Loucy (cell line): ENCODE measurements around the gene RBP3.

Source experiments
- H2AFZ ChIP-seq: fragments of 200-600 bp; sonication (generic); 2 replicates; pipeline ENCODE4 v1.6.0; 2016; ENCODE audit warnings: antibody characterized with exemption, mild to moderate bottlenecking, low read length, moderate library complexity
- H3F3A ChIP-seq: fragments of 200-600 bp; 2 replicates; pipeline ENCODE4 v1.6.0; 2016; ENCODE audit warnings: antibody characterized with exemption, low read depth, mild to moderate bottlenecking
- H3K27me3 ChIP-seq: fragments of 200-600 bp; sonication (generic); 2 replicates; pipeline ENCODE4 v1.6.1; 2014; ENCODE audit warnings: low read length, mild to moderate bottlenecking; ENCODE audit not compliant: insufficient read depth, poor library complexity, severe bottlenecking
- H3K36me3 ChIP-seq: fragments of 200-600 bp; sonication (generic); 2 replicates; pipeline ENCODE4 v1.6.1; 2016; ENCODE audit warnings: low read length; ENCODE audit not compliant: insufficient read depth
- H3K4me1 ChIP-seq: fragments of 200-600 bp; sonication (generic); 2 replicates; pipeline ENCODE4 v1.5.1; 2014; ENCODE audit warnings: low read length, mild to moderate bottlenecking; ENCODE audit not compliant: insufficient read depth, poor library complexity, severe bottlenecking
- H3K4me2 ChIP-seq: fragments of 200-600 bp; sonication (generic); 2 replicates; pipeline ENCODE4 v1.6.0; 2014; ENCODE audit warnings: antibody characterized with exemption, low read length, low read depth, mild to moderate bottlenecking; ENCODE audit not compliant: poor library complexity, severe bottlenecking
- H3K4me3 ChIP-seq: fragments of 200-600 bp; sonication (generic); 2 replicates; pipeline ENCODE4 v1.5.1; 2014; ENCODE audit warnings: low read length, mild to moderate bottlenecking, mixed read lengths; ENCODE audit not compliant: poor library complexity, severe bottlenecking
- H3K79me2 ChIP-seq: fragments of 200-600 bp; sonication (generic); 2 replicates; pipeline ENCODE4 v1.6.1; 2014; ENCODE audit warnings: low read length; ENCODE audit not compliant: insufficient read depth
- H3K9ac ChIP-seq: fragments of 200-600 bp; sonication (generic); 2 replicates; pipeline ENCODE4 v1.6.0; 2014; ENCODE audit warnings: mild to moderate bottlenecking, low read depth, low read length, moderate library complexity; ENCODE audit not compliant: poor library complexity, severe bottlenecking
- H3K9me2 ChIP-seq: fragments of 200-600 bp; sonication (generic); replicated peaks from 2 replicates; pipeline ENCODE4 v1.6.1; 2016; ENCODE audit warnings: low read depth, low read length, mixed read lengths
- H3K9me3 ChIP-seq: fragments of 200-600 bp; sonication (generic); 2 replicates; pipeline ENCODE4 v1.6.1; 2014; ENCODE audit warnings: mild to moderate bottlenecking, antibody characterized with exemption, low read length, low read depth; ENCODE audit not compliant: insufficient read depth
- H4K20me1 ChIP-seq: fragments of 200-600 bp; sonication (generic); 2 replicates; pipeline ENCODE4 v1.6.0; 2014; ENCODE audit warnings: antibody characterized with exemption, low read length, mild to moderate bottlenecking; ENCODE audit not compliant: insufficient read depth, poor library complexity, severe bottlenecking
- EZH2phosphoT487 ChIP-seq: fragments of 200-600 bp; IDR thresholded peaks from 2 replicates; pipeline ENCODE4 v1.6.1; 2018; ENCODE audit warnings: antibody characterized with exemption, mild to moderate bottlenecking, moderate library complexity, borderline replicate concordance
- TF ChIP-seq, protein P1 (sequence below): fragments of 200-600 bp; sonication (generic); conservative IDR thresholded peaks from 2 replicates; pipeline ENCODE4 v1.5.1; 2014; ENCODE audit warnings: mild to moderate bottlenecking, antibody characterized with exemption, low read length

RBP3 gene

DNA sequence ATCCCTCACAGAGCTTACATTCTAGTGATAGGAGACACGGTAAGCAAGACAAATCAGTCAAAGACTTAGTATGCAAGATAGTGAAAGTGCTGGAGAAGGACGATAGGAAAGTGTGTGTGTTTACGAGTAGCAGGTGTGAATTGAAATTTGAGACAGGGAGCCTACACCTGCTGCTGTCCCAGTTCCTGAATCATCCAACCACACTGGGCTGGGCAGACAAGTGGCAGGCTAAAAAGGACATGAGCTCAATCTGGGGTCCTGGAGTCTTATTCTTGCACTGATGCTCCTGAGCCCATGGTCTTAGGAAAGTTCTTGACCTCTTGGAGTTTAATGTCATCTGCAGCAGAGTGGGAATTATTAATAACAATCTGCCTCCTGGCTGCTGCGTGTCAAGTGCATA lies 16.2 kb downstream of the RBP3 start:
- Histone ChIP-seq H3F3A (no peaks in the 10 kb centered on the region), H4K20me1 (no peaks in the 10 kb centered on the region), H3K4me1 (no peaks in the 10 kb centered on the region), H3K36me3 (no peaks in the 10 kb centered on the region), H2AFZ (no peak overlapping the region), H3K9me2 (no peaks in the 10 kb centered on the region), H3K4me3 (no peak overlapping the region), H3K9me3 (no peaks in the 10 kb centered on the region), H3K9ac (no peak overlapping the region), H3K79me2 (no peaks in the 10 kb centered on the region), H3K4me2 (no peak overlapping the region), H3K27me3 (no peaks in the 10 kb centered on the region)
- TF ChIP-seq, protein P1, sequence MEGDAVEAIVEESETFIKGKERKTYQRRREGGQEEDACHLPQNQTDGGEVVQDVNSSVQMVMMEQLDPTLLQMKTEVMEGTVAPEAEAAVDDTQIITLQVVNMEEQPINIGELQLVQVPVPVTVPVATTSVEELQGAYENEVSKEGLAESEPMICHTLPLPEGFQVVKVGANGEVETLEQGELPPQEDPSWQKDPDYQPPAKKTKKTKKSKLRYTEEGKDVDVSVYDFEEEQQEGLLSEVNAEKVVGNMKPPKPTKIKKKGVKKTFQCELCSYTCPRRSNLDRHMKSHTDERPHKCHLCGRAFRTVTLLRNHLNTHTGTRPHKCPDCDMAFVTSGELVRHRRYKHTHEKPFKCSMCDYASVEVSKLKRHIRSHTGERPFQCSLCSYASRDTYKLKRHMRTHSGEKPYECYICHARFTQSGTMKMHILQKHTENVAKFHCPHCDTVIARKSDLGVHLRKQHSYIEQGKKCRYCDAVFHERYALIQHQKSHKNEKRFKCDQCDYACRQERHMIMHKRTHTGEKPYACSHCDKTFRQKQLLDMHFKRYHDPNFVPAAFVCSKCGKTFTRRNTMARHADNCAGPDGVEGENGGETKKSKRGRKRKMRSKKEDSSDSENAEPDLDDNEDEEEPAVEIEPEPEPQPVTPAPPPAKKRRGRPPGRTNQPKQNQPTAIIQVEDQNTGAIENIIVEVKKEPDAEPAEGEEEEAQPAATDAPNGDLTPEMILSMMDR, result no peak
- TF ChIP-seq EZH2phosphoT487, result no peak

DNA sequence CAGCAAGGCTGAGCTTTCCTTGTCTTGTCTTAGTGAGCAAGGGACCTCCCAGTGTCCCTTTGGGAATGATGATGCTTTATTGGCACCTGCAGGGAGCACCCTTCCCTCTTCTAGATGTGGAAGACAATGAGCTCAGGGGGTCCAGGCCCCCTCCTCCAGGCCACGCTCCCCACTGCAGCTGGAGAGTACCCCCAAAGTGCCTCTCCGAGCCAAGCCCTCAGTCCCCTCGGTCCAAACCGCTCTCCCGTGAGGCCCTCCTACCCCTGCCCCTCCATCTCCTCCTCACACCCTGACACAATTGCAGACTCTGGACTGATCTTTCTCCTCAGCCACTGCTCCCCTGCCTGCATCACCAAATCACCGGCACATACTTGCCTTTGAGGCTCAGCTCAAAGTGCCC lies 16.7 kb downstream of the RBP3 start:
- H4K20me1 ChIP-seq, result no peaks in the 10 kb centered on the region
- no peaks in the 10 kb centered on the region for H3K27me3 ChIP-seq
- H3K9me3 ChIP-seq, result no peaks in the 10 kb centered on the region
- no peaks in the 10 kb centered on the region for H3K9me2 ChIP-seq
- H2AFZ ChIP-seq, result no peak overlapping the region
- H3K36me3 ChIP-seq, result no peaks in the 10 kb centered on the region
- no peak overlapping the region for H3K4me2 ChIP-seq
- no peak overlapping the region for H3K4me3 ChIP-seq
- H3K79me2 ChIP-seq, result no peaks in the 10 kb centered on the region
- H3K4me1 ChIP-seq, result no peaks in the 10 kb centered on the region
- no peak overlapping the region for H3K9ac ChIP-seq
- no peaks in the 10 kb centered on the region for H3F3A ChIP-seq
- no peak for TF ChIP-seq EZH2phosphoT487
- TF ChIP-seq, protein P1, result no peak

DNA sequence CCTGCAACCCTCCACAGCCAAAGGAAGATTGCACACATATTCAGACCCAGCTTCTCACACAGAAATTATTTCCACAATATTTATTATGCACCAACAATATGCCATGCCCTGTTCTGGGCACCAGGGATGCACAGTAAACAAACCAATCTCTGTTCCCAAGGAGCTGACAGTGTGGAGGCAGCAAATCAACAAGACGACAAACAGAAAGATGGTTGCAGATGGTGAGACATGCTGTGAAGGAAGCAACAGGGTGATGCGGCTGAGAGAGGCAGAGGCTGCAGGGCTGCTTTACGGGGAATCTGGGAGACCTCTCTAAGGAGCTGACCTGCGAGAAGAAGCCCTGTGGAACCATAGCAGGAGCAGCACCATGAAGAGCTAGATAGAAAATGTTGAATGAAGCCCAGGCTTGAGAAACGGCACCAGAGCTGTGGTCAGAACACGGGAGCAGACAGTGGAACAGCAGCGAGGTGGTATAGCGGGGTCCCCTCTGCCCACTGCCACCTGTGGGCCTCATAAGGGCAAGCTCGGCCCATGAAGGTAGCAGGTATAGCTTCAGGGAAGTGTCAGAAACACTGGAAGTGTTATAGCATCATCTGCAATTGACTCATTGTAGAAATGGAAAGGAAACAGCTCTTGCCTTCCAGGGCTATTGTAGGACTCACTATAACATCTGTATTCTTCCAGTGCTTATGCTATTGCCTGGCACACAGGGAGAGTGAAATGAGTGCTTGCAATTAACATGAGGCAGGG lies 17.4 kb downstream of the RBP3 start:
- Histone ChIP-seq H3K9ac (no peak overlapping the region), H3K27me3 (no peaks in the 10 kb centered on the region)
- TF ChIP-seq, protein P1, result no peak
- TF ChIP-seq EZH2phosphoT487, result no peak

More for the DNA sequence above, 17.4 kb downstream of the RBP3 start:
- Histone ChIP-seq H3K9me2 (no peaks in the 10 kb centered on the region), H3K4me3 (no peak overlapping the region), H3K4me2 (no peak overlapping the region), H3K9me3 (no peaks in the 10 kb centered on the region), H3K79me2 (no peaks in the 10 kb centered on the region), H3K36me3 (no peaks in the 10 kb centered on the region), H3K4me1 (no peaks in the 10 kb centered on the region), H3F3A (no peaks in the 10 kb centered on the region), H4K20me1 (no peaks in the 10 kb centered on the region), H2AFZ (no peak overlapping the region)
